ENCODE measurements around the gene SIRT1.
A peak's percentile ranks its signal among the peaks of the same experiment; 100 is the strongest.
"Not testable (repeated sequence)": the region's sequence is repeated elsewhere in the genome, so short reads cannot be mapped to it uniquely, and the experiment has no call there.

Gene SIRT1

GRCh38 chr10:67861750-67862432 is 22.6 kb upstream of the SIRT1 start:
- H3K27ac Mint-ChIP-seq = no peak overlapping the region
- no peak overlapping the region for H3K4me3 Mint-ChIP-seq
- H3K9me3 Mint-ChIP-seq = no peaks in the 10 kb centered on the region
- H3K36me3 Mint-ChIP-seq (ENCODE audit: low read depth) = no peaks in the 10 kb centered on the region
- no peaks in the 10 kb centered on the region for H3K27me3 Mint-ChIP-seq
- H3K4me1 Mint-ChIP-seq (ENCODE audit: low read depth) = no peaks in the 10 kb centered on the region

GRCh38 chr10:67863094-67863493 is 21.4 kb upstream of the SIRT1 start:
- no peaks in the 10 kb centered on the region for H3K27me3 Mint-ChIP-seq
- no peak overlapping the region for H3K27ac Mint-ChIP-seq
- no peaks in the 10 kb centered on the region for H3K4me1 Mint-ChIP-seq (ENCODE audit: low read depth)
- H3K4me3 Mint-ChIP-seq = no peak overlapping the region
- H3K36me3 Mint-ChIP-seq (ENCODE audit: low read depth) = no peaks in the 10 kb centered on the region
- no peaks in the 10 kb centered on the region for H3K9me3 Mint-ChIP-seq

GRCh38 chr10:67864607-67865371 is 19.7 kb upstream of the SIRT1 start:
- H3K4me3 Mint-ChIP-seq = no peak overlapping the region
- H3K27ac Mint-ChIP-seq = no peak overlapping the region
- no peaks in the 10 kb centered on the region for H3K27me3 Mint-ChIP-seq
- no peaks in the 10 kb centered on the region for H3K36me3 Mint-ChIP-seq (ENCODE audit: low read depth)
- H3K4me1 Mint-ChIP-seq (ENCODE audit: low read depth) = no peaks in the 10 kb centered on the region
- no peaks in the 10 kb centered on the region for H3K9me3 Mint-ChIP-seq

GRCh38 chr10:67868132-67868531 is 16.3 kb upstream of the SIRT1 start:
- H3K36me3 Mint-ChIP-seq (ENCODE audit: low read depth) = no peaks in the 10 kb centered on the region
- H3K27ac Mint-ChIP-seq = no peak overlapping the region
- H3K27me3 Mint-ChIP-seq = no peaks in the 10 kb centered on the region
- no peak overlapping the region for H3K4me3 Mint-ChIP-seq
- no peaks in the 10 kb centered on the region for H3K9me3 Mint-ChIP-seq
- no peaks in the 10 kb centered on the region for H3K4me1 Mint-ChIP-seq (ENCODE audit: low read depth)

- Mint-ChIP-seq H3K36me3 (ENCODE audit: low read depth) (no peaks in the 10 kb centered on the region), H3K4me1 (ENCODE audit: low read depth) (no peaks in the 10 kb centered on the region), H3K27ac (no peak overlapping the region), H3K4me3 (no peak overlapping the region), H3K9me3 (no peaks in the 10 kb centered on the region), H3K27me3 (no peaks in the 10 kb centered on the region)
Observed at GRCh38 chr10:67869996-67870395, 14.5 kb upstream of the SIRT1 start.

GRCh38 chr10:67875340-67876238 is 8.9 kb upstream of the SIRT1 start:
- Mint-ChIP-seq H3K27me3 (no peaks in the 10 kb centered on the region), H3K9me3 (no peaks in the 10 kb centered on the region), H3K36me3 (ENCODE audit: low read depth) (no peaks in the 10 kb centered on the region), H3K4me1 (ENCODE audit: low read depth) (no peaks in the 10 kb centered on the region), H3K27ac (no peak overlapping the region), H3K4me3 (no peak overlapping the region)

GRCh38 chr10:67877421-67877820 is 7.0 kb upstream of the SIRT1 start:
- H3K36me3 Mint-ChIP-seq (ENCODE audit: low read depth); H3K27ac Mint-ChIP-seq; H3K9me3 Mint-ChIP-seq; H3K27me3 Mint-ChIP-seq; H3K4me1 Mint-ChIP-seq (ENCODE audit: low read depth); H3K4me3 Mint-ChIP-seq: not testable (repeated sequence)

- Mint-ChIP-seq H3K27ac (no peak overlapping the region), H3K36me3 (ENCODE audit: low read depth) (no peaks in the 10 kb centered on the region), H3K4me3 (no peak overlapping the region), H3K4me1 (ENCODE audit: low read depth) (no peaks in the 10 kb centered on the region), H3K27me3 (no peaks in the 10 kb centered on the region), H3K9me3 (no peaks in the 10 kb centered on the region)
Observed at GRCh38 chr10:67878133-67878532, 6.3 kb upstream of the SIRT1 start.

- peaks cover 23% of the 10 kb centered on the region for H3K4me1 Mint-ChIP-seq (ENCODE audit: low read depth)
- H3K4me3 Mint-ChIP-seq = peak overlapping the region; percentile 84
- H3K9me3 Mint-ChIP-seq = no peaks in the 10 kb centered on the region
- peaks cover 19% of the 10 kb centered on the region for H3K36me3 Mint-ChIP-seq (ENCODE audit: low read depth)
- H3K27ac Mint-ChIP-seq = peak overlapping the region; percentile 93
- H3K27me3 Mint-ChIP-seq = peaks cover 4% of the 10 kb centered on the region
Observed at GRCh38 chr10:67883710-67884312, 645 bp upstream of the SIRT1 start.

- H3K27ac Mint-ChIP-seq = peak overlapping the region; percentile 71
- H3K27me3 Mint-ChIP-seq = peaks cover 4% of the 10 kb centered on the region
- H3K4me1 Mint-ChIP-seq (ENCODE audit: low read depth) = peaks cover 29% of the 10 kb centered on the region
- peaks cover 29% of the 10 kb centered on the region for H3K36me3 Mint-ChIP-seq (ENCODE audit: low read depth)
- H3K9me3 Mint-ChIP-seq = no peaks in the 10 kb centered on the region
- peak overlapping the region; percentile 96 for H3K4me3 Mint-ChIP-seq
Observed at GRCh38 chr10:67884842-67885670, 600 bp downstream of the SIRT1 start.

GRCh38 chr10:67893637-67894036 is 9.2 kb downstream of the SIRT1 start:
- Mint-ChIP-seq H3K9me3 (no peaks in the 10 kb centered on the region), H3K36me3 (ENCODE audit: low read depth) (peaks cover 59% of the 10 kb centered on the region), H3K27ac (no peak overlapping the region), H3K27me3 (no peaks in the 10 kb centered on the region), H3K4me1 (ENCODE audit: low read depth) (peaks cover 16% of the 10 kb centered on the region), H3K4me3 (no peak overlapping the region)

GRCh38 chr10:67903581-67903980 is 19.1 kb downstream of the SIRT1 start:
- no peaks in the 10 kb centered on the region for H3K4me1 Mint-ChIP-seq (ENCODE audit: low read depth)
- no peaks in the 10 kb centered on the region for H3K9me3 Mint-ChIP-seq
- H3K27ac Mint-ChIP-seq = no peak overlapping the region
- no peak overlapping the region for H3K4me3 Mint-ChIP-seq
- H3K36me3 Mint-ChIP-seq (ENCODE audit: low read depth) = peaks cover 63% of the 10 kb centered on the region
- no peaks in the 10 kb centered on the region for H3K27me3 Mint-ChIP-seq

GRCh38 chr10:67912331-67912946 is 28.0 kb downstream of the SIRT1 start:
- Mint-ChIP-seq H3K27me3 (no peaks in the 10 kb centered on the region), H3K27ac (peak overlapping the region; percentile 72), H3K36me3 (ENCODE audit: low read depth) (peaks cover 70% of the 10 kb centered on the region), H3K9me3 (no peaks in the 10 kb centered on the region), H3K4me1 (ENCODE audit: low read depth) (peaks cover 17% of the 10 kb centered on the region), H3K4me3 (no peak overlapping the region)

Data from stimulated activated naive CD8-positive, alpha-beta T cell treated with anti-CD3 and anti-CD28 coated beads, Interleukin-15, Interleukin-2, amounts not matched to agents 100 ng/mL and 50 ng/mL, for 24 hours (primary cell).